AG09309 (cell line): Measurements from ENCODE around the gene CYP4B1.
"Not testable (repeated sequence)": the region's sequence is repeated elsewhere in the genome, so short reads cannot be mapped to it uniquely, and the experiment has no call there.

Experiments
- DNase-seq: peaks from one replicate; pipeline ENCODE4 v3.0.0-alpha.2; 2010; ENCODE audit warnings: low read depth
- H3K4me3 ChIP-seq: 2 replicates; pipeline ENCODE4 v1.5.1; 2011; ENCODE audit warnings: mild to moderate bottlenecking, low read depth, low read length, moderate library complexity; ENCODE audit not compliant: control insufficient read depth
- CTCF ChIP-seq: IDR thresholded peaks from 2 replicates; pipeline ENCODE4 v1.5.1; 2011; ENCODE audit warnings: mild to moderate bottlenecking, low read depth, low read length, inconsistent platforms; ENCODE audit not compliant: insufficient read depth, control insufficient read depth; ENCODE audit errors: missing control alignments

CYP4B1 gene

GRCh38 chr1:46822248-46822826, 23.5 kb downstream of the CYP4B1 start:
- H3K4me3 ChIP-seq = no peak overlapping the region
- no peak for DNase-seq
- TF ChIP-seq CTCF = no peak

GRCh38 chr1:46823151-46823550, 24.3 kb downstream of the CYP4B1 start:
- DNase-seq = no peak
- no peak for TF ChIP-seq CTCF
- no peak overlapping the region for H3K4me3 ChIP-seq

DNA sequence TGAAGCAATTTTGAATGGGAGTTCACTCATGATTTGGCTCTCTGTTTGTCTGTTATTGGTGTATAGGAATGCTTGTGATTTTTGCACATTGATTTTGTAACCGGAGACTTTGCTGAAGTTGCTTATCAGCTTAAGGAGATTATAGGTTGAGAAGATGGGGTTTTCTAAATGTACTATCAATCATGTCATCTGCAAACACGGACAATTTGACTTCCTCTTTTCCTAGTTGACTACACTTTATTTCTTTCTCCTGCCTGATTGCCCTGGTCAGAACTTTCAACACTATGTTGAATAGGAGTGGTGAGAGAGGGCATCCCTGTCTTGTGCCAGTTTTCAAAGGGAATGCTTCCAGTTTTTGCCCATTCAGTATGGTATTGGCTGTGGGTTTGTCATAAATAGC, 28.0 kb downstream of the CYP4B1 start:
- H3K4me3 ChIP-seq, DNase-seq: not testable (repeated sequence)

GRCh38 chr1:46830665-46831322, 31.9 kb downstream of the CYP4B1 start:
- TF ChIP-seq CTCF = no peak
- H3K4me3 ChIP-seq = no peak overlapping the region
- DNase-seq = no peak

- DNase-seq, H3K4me3 ChIP-seq: not testable (repeated sequence)
Measured at GRCh38 chr1:46835469-46835868, 36.6 kb downstream of the CYP4B1 start.

DNA sequence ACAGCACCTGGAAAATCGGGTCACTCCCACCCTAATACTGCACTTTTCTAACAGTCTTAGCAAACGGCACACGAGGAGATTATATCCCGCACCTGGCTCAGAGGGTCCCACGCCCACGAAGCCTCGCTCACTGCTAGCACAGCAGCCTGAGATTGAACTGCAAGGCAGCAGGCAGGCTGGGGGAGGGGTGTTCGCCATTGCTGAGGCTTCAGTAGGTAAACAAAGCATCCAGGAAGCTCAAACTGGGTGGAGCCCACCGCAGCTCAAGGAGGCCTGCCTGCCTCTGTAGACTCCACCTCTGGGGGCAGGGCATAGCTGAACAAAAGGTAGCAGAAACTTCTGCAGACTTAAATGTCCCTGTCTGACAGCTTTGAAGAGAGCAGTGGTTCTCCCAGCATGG, 47.5 kb downstream of the CYP4B1 start:
- H3K4me3 ChIP-seq, DNase-seq: not testable (repeated sequence)

DNA sequence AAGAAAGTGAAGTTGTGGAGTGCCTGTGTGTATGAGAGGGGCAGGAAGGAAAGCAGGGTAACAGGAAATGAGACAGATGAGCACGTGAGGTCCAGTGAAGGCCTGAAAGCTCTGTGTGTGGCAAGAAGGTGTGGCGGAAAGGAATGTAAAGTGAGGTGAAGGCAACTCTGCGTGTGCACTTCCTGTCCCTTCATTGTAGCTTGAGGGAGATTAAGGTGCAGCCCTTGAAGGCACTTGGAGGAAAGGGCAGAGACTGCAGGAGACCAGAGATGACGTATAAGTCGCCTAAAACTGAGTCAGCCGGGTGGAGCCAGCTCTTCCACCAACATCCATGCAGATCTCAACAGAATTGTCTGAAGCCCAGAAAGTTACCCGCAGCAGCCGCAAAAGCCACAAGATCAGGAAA, 58.8 kb downstream of the CYP4B1 start:
- not testable (repeated sequence) for DNase-seq, H3K4me3 ChIP-seq

GRCh38 chr1:46862348-46862747, 63.5 kb downstream of the CYP4B1 start:
- no peak for TF ChIP-seq CTCF
- no peak overlapping the region for H3K4me3 ChIP-seq
- no peak for DNase-seq
